ENCODE measurements around the gene ZNF415.

The ZNF415 gene

GRCh38 chr19:53092723-53093122 lies 40.0 kb downstream of the ZNF415 start:
- Mint-ChIP-seq H3K4me1 (ENCODE audit: low read depth) (peaks cover 9% of the 10 kb centered on the region), H3K36me3 (peaks cover 47% of the 10 kb centered on the region), H3K27me3 (no peaks in the 10 kb centered on the region), H3K9me3 (ENCODE audit: low read depth) (no peaks in the 10 kb centered on the region), H3K4me3 (no peak overlapping the region), H3K27ac (no peak overlapping the region)

- Mint-ChIP-seq H3K27me3 (no peaks in the 10 kb centered on the region), H3K4me3 (no peak overlapping the region), H3K9me3 (ENCODE audit: low read depth) (no peaks in the 10 kb centered on the region), H3K36me3 (peaks cover 44% of the 10 kb centered on the region), H3K4me1 (ENCODE audit: low read depth) (peaks cover 6% of the 10 kb centered on the region), H3K27ac (no peak overlapping the region)
Measured at GRCh38 chr19:53091413-53092254, 41.1 kb downstream of the ZNF415 start.

DNA sequence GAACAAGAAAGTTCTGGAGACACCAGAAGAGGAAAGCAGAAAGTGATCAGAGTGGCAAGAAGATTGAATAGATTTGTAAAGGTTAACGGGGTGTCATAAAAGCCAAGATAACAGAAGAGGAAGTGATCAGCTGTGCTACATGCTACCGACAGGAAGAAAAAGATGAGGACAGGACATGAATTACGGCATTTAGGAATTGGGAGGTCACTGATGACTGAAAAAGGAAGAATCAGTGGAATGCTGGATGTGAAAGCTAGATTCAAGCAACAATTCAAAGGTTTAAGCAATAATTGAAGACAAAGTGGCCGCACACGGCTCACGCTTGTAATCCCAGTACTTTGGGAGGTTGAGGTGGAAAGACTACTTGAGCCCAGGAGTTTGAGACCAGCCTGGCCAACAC lies 44.6 kb downstream of the ZNF415 start:
- Mint-ChIP-seq H3K27ac (no peak overlapping the region), H3K4me1 (ENCODE audit: low read depth) (peaks cover 4% of the 10 kb centered on the region), H3K27me3 (no peaks in the 10 kb centered on the region), H3K4me3 (no peak overlapping the region), H3K36me3 (peaks cover 63% of the 10 kb centered on the region), H3K9me3 (ENCODE audit: low read depth) (peaks cover 3% of the 10 kb centered on the region)

GRCh38 chr19:53086949-53087348 lies 45.8 kb downstream of the ZNF415 start:
- no peak overlapping the region for H3K4me3 Mint-ChIP-seq
- peaks cover 69% of the 10 kb centered on the region for H3K36me3 Mint-ChIP-seq
- no peak overlapping the region for H3K27ac Mint-ChIP-seq
- peaks cover 4% of the 10 kb centered on the region for H3K4me1 Mint-ChIP-seq (ENCODE audit: low read depth)
- H3K9me3 Mint-ChIP-seq (ENCODE audit: low read depth): peaks cover 5% of the 10 kb centered on the region
- no peaks in the 10 kb centered on the region for H3K27me3 Mint-ChIP-seq

- peaks cover 75% of the 10 kb centered on the region for H3K36me3 Mint-ChIP-seq
- H3K27me3 Mint-ChIP-seq: no peaks in the 10 kb centered on the region
- H3K4me3 Mint-ChIP-seq: no peak overlapping the region
- peaks cover 4% of the 10 kb centered on the region for H3K4me1 Mint-ChIP-seq (ENCODE audit: low read depth)
- H3K27ac Mint-ChIP-seq: no peak overlapping the region
- H3K9me3 Mint-ChIP-seq (ENCODE audit: low read depth): peaks cover 13% of the 10 kb centered on the region
Measured at GRCh38 chr19:53085496-53085895, 47.2 kb downstream of the ZNF415 start.

GRCh38 chr19:53082929-53083328 lies 49.8 kb downstream of the ZNF415 start:
- no peak overlapping the region for H3K27ac Mint-ChIP-seq
- H3K9me3 Mint-ChIP-seq (ENCODE audit: low read depth): peaks cover 22% of the 10 kb centered on the region
- peaks cover under 1% of the 10 kb centered on the region for H3K4me1 Mint-ChIP-seq (ENCODE audit: low read depth)
- H3K4me3 Mint-ChIP-seq: no peak overlapping the region
- peaks cover 76% of the 10 kb centered on the region for H3K36me3 Mint-ChIP-seq
- no peaks in the 10 kb centered on the region for H3K27me3 Mint-ChIP-seq

GRCh38 chr19:53079313-53079924 lies 53.3 kb downstream of the ZNF415 start:
- H3K36me3 Mint-ChIP-seq: peaks cover 78% of the 10 kb centered on the region
- H3K9me3 Mint-ChIP-seq (ENCODE audit: low read depth): peaks cover 41% of the 10 kb centered on the region
- H3K4me1 Mint-ChIP-seq (ENCODE audit: low read depth): no peaks in the 10 kb centered on the region
- no peak overlapping the region for H3K27ac Mint-ChIP-seq
- no peak overlapping the region for H3K4me3 Mint-ChIP-seq
- H3K27me3 Mint-ChIP-seq: no peaks in the 10 kb centered on the region

DNA sequence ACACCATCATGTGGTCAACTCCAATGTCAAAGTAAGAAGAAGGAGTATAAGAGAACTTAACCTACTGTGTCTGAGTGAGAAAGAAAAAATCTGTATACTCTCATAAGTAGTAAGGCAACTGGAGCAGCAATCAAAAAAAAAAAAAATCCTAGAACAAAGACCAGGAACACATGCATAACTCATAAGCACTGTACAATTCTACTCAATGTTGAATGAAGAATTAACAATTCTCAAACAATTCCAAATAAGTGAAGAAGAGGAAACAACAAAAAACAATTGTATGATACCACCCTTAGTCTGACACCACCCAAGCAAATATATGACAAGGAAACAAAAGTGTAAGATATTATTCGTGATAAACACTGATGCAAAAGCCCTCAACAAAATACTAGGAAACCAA lies 54.0 kb downstream of the ZNF415 start:
- Mint-ChIP-seq H3K4me3 (no peak overlapping the region), H3K9me3 (ENCODE audit: low read depth) (peaks cover 41% of the 10 kb centered on the region), H3K4me1 (ENCODE audit: low read depth) (no peaks in the 10 kb centered on the region), H3K36me3 (peaks cover 76% of the 10 kb centered on the region), H3K27me3 (no peaks in the 10 kb centered on the region), H3K27ac (no peak overlapping the region)

DNA sequence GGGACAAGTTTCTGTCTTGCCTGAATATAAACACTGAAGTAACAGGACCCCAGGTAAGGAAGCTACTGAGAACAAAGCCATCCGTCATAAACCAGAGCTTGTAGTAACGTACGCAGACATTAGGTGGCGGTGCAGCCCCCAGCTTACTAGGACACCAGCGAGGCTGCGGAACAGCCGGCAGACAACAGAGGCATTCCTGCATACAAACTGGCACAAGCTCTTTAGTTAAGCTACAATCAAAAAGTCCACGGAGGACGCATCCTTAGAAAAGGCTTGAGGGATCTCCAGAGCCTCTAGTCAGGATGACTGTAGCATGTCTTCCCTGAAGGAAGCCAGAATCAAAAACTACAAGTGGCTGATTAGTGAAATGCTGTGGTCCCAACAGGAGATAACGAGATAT lies 55.7 kb downstream of the ZNF415 start:
- Mint-ChIP-seq H3K9me3 (ENCODE audit: low read depth) (peaks cover 39% of the 10 kb centered on the region), H3K4me1 (ENCODE audit: low read depth) (no peaks in the 10 kb centered on the region), H3K4me3 (no peak overlapping the region), H3K27ac (no peak overlapping the region), H3K36me3 (peaks cover 72% of the 10 kb centered on the region), H3K27me3 (no peaks in the 10 kb centered on the region)

GRCh38 chr19:53068834-53069233 lies 63.9 kb downstream of the ZNF415 start:
- peaks cover 48% of the 10 kb centered on the region for H3K36me3 Mint-ChIP-seq
- H3K27me3 Mint-ChIP-seq: no peaks in the 10 kb centered on the region
- H3K4me1 Mint-ChIP-seq (ENCODE audit: low read depth): no peaks in the 10 kb centered on the region
- no peak overlapping the region for H3K4me3 Mint-ChIP-seq
- peaks cover 28% of the 10 kb centered on the region for H3K9me3 Mint-ChIP-seq (ENCODE audit: low read depth)
- H3K27ac Mint-ChIP-seq: no peak overlapping the region

DNA sequence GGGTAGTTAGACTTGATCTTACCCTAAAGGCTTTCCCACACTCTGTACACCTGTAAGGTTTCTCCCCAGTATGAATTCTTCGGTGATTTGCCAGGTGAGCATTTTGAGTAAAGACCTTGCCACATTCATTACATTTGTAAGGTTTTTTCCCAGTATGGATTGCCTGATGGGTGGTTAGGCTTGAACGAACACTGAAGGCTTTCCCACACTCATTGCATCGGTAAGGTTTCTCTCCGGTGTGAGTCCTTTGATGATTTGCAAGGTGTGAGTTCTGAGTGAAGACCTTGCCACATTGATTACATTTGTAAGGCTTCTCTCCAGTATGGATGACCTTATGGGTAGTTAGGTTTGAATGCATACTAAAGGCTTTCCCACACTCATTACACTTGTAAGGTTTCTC lies 64.5 kb downstream of the ZNF415 start:
- Mint-ChIP-seq H3K9me3 (ENCODE audit: low read depth) (peaks cover 28% of the 10 kb centered on the region), H3K36me3 (peaks cover 44% of the 10 kb centered on the region), H3K27ac (no peak overlapping the region), H3K4me1 (ENCODE audit: low read depth) (no peaks in the 10 kb centered on the region), H3K27me3 (no peaks in the 10 kb centered on the region), H3K4me3 (no peak overlapping the region)

DNA sequence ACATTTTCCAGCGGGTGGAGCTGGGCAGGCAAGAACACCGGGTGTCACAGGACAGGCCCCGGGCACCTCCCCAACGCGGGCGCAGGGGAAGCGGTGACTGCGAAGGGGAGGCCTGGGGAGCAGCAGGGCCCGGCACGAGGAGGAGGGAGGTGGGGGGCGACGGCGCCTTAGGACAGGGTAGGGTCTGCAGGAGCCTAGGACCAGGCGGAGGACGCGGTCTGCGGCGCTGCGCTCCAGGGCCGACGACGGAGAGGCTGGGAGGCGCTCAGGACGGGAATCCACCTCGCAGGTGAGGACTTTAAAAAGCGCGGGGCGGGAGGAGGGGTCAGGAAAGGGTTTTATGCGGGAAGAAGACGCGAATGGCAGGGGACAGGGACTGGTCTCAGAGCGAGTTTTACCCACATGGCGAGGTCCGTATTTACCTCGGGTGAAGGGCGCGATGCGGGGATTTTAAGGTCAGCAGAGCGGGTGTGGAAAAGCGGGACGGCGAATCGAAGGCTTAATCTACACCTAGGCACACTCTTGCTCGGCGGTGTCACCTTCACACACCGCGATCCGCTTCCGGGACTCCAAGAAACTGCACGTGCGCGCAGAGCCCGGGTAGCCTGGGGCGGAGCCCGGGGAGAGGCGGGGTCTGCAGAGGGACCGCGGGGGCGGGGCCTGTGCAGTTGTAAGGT lies 74.7 kb downstream of the ZNF415 start:
- H3K27me3 Mint-ChIP-seq: peaks cover 5% of the 10 kb centered on the region
- H3K27ac Mint-ChIP-seq: no peak overlapping the region
- no peaks in the 10 kb centered on the region for H3K9me3 Mint-ChIP-seq (ENCODE audit: low read depth)
- peaks cover 4% of the 10 kb centered on the region for H3K4me1 Mint-ChIP-seq (ENCODE audit: low read depth)
- no peak overlapping the region for H3K4me3 Mint-ChIP-seq
- H3K36me3 Mint-ChIP-seq: peaks cover 11% of the 10 kb centered on the region
